ENCODE data around the gene CACNA1D.
A peak's percentile ranks its signal among the peaks of the same experiment; 100 is the strongest.
"Not testable (repeated sequence)": the region's sequence is repeated elsewhere in the genome, so short reads cannot be mapped to it uniquely, and the experiment has no call there.

Gene CACNA1D

DNA sequence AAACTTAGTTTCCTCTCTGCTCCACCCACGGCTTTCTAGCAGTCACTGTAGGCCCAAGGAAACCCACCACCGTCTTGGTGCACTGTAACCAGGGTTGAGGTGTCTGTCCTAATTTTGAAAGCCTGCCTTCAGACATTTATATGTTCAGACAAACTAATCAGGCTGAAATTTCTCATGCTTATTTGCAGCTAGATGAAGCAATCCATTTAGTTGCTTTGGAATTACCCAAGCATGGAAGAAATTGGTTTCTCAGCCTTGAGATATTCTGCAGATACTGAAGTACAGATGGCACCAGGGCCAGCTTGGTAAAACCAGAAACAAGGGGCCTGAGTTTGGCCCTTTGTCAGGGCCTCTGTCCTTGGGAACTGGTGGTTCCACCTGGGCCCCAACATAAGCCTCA, 105.4 kb downstream of the CACNA1D start:
- DNase-seq (ENCODE audit: low read depth, low spot score), result no peak
- no peak overlapping the region for H3K27ac ChIP-seq

DNA sequence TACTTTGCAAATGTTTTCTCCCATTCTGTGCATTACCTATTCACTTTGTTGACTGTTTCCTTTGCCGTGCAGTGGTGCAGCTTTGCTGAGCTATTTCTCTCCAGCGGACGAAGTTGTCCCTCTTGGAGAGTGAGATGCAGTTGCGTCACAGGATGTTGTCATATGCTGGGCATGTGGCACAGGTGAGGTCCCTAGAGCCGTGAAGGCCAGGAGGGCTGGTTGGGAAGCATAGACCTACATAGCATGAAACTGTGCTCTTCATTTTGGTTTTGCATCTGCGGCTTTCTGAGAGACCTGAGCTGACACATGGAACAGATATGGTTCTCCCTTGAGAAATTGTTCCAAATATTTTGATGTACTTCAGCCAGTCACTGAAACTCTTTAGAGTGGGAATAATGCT, 108.5 kb downstream of the CACNA1D start:
- no peak for DNase-seq (ENCODE audit: low read depth, low spot score)
- no peak overlapping the region for H3K27ac ChIP-seq

- H3K27ac ChIP-seq, result no peak overlapping the region
- DNase-seq (ENCODE audit: low read depth, low spot score), result no peak
These were observed 109.8 kb downstream of the CACNA1D start for GRCh38 chr3:53604232-53604631.

- no peak for DNase-seq (ENCODE audit: low read depth, low spot score)
- no peak overlapping the region for H3K27ac ChIP-seq
These were observed 112.4 kb downstream of the CACNA1D start for GRCh38 chr3:53606793-53607192.

DNA sequence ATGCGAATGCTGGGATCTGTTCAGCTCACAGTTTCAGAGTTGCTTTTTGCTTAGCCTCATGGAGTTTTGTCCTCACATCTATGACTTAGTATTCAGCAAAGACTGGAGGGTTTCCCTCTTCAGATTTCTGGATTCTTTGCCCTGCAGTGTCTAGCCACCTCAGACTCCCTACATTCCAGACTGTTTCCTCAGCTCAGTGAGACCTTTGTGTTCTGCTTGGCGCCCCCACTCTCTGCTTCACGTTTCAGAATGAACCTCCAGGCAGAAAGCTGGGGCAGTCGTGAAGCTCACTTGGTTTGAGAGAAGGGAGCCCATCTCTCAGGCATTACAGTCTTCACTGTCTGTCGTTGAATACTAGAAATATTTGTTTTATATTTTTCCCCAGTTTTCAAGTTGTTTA, 118.1 kb downstream of the CACNA1D start:
- DNase-seq (ENCODE audit: low read depth, low spot score), result no peak
- no peak overlapping the region for H3K27ac ChIP-seq

- no peak for DNase-seq (ENCODE audit: low read depth, low spot score)
- H3K27ac ChIP-seq, result no peak overlapping the region
These were observed 118.7 kb downstream of the CACNA1D start for GRCh38 chr3:53613125-53613524.

- no peak for DNase-seq (ENCODE audit: low read depth, low spot score)
These were observed 119.9 kb downstream of the CACNA1D start for GRCh38 chr3:53614307-53614706.

DNA sequence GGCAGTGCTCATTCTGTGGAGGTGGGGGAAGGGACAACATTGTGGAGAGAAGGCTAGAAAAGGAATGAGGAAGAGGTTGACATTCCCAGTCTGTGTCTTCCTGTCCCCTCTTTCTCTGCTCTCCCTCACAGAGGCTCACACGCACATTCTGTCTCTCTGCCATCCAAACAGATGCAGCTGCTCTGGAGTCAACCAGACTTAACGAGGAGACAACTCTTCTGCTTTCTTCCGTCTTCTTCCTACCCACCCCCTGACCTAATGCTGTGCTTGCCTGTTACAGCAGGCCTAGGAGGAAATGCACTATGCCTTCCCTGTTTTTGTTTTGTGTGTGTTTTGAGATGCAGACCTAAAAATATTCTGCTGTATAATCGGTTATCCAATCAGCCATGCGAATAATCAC, 121.9 kb downstream of the CACNA1D start:
- H3K27ac ChIP-seq, result no peak overlapping the region
- DNase-seq (ENCODE audit: low read depth, low spot score), result no peak

More at GRCh38 chr3:53614307-53614706, 119.9 kb downstream of the CACNA1D start:
- H3K27ac ChIP-seq, result no peak overlapping the region

DNA sequence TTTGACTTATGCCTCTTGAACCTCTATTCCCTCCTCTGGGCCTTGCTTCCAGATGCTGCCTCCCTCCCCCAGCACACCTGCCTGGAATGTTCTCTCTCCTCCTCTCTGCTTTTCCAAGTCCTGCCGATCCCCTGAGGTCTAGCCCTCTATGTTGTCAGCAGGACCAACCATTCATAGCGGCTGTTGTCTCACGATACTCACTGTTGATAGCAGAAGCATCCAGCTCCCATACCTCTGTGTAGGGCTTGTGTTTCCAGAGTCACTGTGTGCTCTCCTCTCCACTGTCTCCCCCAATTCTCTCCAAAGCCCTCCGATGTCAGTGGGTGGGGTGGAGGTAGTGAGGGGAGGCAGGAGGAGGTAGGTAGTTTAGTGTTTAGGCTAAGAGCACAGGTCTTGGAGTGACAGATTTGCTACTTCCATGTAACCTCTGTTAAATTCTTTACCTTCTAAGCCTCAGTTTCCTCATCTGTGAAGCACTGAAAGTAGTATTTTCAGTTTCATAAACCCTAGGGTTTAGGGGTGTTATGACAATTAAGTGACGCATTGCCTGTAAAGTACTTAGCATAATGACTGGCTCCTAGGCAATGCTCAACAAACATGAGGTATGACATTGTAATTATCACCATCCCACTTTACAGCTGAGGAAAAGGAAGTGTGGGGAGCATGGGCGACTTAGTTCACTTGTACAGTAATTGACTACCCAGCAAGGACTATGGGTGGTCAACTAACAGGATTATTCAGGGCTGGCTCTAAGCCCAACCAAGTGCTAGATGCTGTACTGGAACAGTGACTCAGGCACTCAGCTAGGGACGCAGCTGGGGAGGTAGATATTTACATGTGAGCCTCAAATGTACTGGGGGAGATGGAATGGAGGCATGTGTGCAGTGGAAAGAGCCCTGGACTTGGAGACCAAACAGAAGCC, 122.8 kb downstream of the CACNA1D start:
- H3K27ac ChIP-seq, result no peak overlapping the region
- DNase-seq (ENCODE audit: low read depth, low spot score), result no peak

DNA sequence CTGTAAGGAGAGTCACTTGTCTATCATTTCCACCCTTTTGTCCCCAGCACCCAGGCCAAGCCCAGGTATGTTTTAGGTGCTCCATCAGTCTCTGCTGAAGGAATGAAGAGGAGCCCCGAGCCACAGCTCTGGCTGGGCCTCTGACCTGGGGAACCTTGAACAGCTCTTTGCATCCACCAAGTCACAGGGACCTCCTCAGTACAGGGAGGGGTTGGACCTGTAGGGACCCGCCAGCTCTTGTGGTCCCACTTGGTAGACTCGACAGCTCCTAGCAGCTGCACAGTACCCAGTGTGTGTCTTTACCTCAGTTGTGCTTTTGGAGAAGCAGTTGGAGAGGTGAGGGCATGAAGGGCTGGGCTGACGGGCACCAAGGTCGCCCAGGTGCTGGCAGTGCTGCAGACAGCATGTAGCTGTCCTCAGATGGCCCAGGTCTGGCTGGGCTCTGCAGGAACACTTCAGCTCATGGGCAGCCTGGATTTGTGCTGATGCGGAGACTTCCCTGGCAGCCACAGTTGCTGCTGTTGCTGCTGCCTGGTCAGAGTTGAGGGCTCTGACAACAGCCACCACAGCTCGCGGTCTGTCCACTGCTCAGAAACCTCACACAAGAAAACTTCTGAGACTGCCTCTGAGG, 123.6 kb downstream of the CACNA1D start:
- no peak for DNase-seq (ENCODE audit: low read depth, low spot score)
- H3K27ac ChIP-seq, result no peak overlapping the region

DNA sequence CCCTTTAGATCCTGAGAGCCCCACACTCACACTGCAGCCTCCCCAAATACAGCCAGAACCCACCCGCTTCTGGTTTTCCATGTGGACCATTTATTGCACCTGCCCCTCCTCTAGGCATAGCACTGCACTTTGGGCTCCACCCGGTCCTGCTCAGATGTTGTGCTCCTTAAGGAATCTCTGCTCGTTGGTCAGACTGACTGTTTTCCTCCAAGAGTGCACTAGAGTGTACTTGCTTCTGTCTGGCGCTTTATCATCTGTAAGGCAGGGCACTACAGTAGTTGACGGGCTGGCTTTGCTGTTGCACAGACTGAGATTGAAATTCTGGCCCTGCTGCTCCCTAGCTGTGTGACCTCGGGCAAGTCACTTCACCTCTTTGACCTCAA, 124.1 kb downstream of the CACNA1D start:
- no peak for DNase-seq (ENCODE audit: low read depth, low spot score)
- no peak overlapping the region for H3K27ac ChIP-seq

DNA sequence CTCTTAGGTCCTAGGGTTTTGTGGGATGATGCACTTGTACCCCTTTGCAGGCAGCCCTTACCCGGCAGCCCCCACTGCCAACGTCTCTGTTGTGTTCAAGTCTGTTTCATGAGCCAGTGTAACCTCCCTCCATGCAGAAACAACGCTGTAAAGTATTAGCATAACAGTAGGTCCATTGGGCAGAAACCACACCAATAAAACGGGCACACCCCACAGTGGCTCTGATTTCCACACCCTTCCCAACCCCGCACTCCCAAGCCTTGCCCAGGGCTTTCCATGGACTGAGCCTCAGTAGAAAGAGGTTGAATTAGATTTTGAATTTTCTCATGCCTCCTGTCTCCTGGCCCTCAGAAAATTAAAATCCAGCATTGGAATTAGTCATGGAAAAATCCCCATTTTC, 124.5 kb downstream of the CACNA1D start:
- DNase-seq (ENCODE audit: low read depth, low spot score), result no peak
- H3K27ac ChIP-seq, result no peak overlapping the region

DNA sequence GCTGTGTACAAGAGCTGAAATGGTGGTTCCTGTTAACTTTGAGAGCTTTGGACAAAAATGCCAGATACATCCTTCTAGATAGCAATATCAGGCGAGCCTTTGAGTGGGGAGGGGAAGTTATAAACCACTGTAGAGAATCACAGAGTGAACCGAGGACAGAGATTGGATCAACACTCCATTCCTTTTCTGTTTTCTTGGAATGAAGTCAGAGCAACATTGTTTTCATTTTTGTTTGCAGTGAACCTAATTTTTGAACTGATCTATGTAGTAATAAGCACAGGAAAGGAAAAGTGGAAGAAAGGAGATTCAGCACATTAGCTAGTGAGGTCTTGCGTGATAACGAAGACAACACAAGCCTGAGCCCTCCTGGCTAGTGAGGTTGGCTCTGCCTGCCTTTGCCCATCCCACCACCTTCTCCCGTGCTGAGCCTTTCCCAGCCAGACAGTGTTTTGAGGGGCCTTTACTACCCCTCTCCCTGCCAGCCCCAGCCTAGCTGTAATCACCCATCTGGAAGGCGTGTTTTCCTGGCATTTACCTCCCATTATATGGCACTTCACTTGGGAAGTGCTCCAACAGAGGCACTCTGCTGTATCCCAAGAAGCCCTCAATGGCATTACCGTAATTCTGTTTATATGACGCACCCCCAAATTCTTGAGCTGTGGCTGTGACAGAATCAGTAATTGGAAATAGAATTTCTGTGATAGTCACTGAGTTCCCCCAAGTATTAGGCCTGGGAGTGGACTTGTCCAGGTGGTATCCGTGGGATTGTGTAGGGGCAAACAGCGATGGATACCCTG, 129.8 kb downstream of the CACNA1D start:
- no peak for DNase-seq (ENCODE audit: low read depth, low spot score)
- no peak overlapping the region for H3K27ac ChIP-seq

GRCh38 chr3:53626876-53627275, 132.5 kb downstream of the CACNA1D start:
- DNase-seq (ENCODE audit: low read depth, low spot score), result no peak
- H3K27ac ChIP-seq, result no peak overlapping the region

DNA sequence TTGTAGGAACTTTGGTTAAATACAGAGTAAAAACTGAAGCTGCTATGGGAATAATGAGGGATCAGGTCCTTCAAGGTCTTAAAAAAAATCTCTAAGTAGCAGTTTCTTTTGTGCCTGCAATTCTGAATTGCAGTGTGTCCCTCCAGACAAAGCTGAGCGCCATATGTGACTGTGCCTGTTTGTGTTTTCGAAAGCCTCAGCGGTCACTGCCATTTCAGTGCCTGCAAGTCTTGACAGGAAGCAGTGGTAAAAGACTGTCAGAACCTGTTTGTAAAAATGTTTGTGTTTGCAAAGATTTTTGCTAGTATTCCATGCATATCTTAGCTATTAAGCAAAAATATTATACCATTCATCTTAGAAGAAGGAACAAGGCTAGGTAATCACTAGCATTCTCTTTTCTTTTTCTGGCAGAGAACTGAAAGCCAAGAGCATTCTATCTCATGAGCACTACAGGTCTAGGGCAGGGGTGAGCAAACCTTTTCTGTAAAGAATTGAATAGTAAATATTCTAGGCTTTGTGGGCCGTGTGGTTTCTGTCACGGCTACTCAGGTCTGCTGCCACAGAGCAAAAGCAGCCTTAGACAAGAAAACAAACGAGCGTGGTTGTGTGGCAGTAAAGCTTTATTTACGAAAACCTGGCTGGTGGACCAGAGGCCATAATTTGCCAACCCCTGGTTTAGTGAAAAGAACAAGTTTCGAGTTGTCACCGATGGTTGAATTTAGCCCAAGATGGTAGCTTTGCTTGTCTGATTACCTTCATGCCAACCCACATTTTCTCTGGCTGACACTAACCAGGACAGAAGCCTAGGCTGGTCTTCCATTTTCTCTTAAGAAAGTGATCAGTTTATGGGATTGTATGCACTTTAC, 134.4 kb downstream of the CACNA1D start:
- no peak overlapping the region for H3K27ac ChIP-seq
- DNase-seq (ENCODE audit: low read depth, low spot score), result peak; percentile 22

DNA sequence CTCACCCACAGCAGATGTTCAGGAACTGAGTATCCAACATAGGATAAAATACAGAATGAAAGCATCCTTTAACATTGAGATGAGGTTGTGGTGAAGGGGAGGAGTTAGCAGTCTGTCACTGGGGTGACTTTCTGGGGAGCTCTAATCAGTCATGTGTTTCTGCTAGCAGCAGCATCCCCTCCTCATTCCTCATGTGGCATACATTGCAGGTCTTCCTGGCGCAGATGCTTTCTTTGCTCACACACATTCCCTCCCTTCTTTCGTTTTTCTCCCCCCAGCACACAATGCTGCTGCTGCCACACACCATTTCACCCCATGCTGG, 135.0 kb downstream of the CACNA1D start:
- H3K27ac ChIP-seq, result no peak overlapping the region
- DNase-seq (ENCODE audit: low read depth, low spot score), result no peak

GRCh38 chr3:53630547-53630946, 136.1 kb downstream of the CACNA1D start:
- peak; percentile 26 for DNase-seq (ENCODE audit: low read depth, low spot score)
- H3K27ac ChIP-seq, result no peak overlapping the region

GRCh38 chr3:53633197-53633787, 138.9 kb downstream of the CACNA1D start:
- DNase-seq (ENCODE audit: low read depth, low spot score), result no peak
- no peak overlapping the region for H3K27ac ChIP-seq

DNA sequence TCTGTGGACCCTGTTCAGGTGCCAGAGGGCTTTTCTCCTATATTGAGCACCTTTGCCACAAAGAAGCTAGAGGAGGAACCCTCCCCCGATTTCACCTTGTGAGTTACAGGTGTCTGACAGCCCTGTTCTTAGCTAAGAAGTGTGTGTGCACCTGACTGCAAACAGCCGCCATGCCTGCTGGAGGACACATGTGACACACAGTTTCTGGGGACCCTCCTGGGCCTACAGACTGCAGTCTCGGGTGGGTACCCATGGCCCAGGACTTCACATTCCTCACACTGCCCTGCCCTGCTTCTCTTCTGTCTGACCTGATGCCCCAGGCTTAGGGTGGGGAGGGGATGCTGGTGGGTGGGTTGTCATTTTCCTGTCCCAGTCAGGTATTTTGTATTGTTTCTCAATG, 140.6 kb downstream of the CACNA1D start:
- no peak overlapping the region for H3K27ac ChIP-seq
- no peak for DNase-seq (ENCODE audit: low read depth, low spot score)

DNA sequence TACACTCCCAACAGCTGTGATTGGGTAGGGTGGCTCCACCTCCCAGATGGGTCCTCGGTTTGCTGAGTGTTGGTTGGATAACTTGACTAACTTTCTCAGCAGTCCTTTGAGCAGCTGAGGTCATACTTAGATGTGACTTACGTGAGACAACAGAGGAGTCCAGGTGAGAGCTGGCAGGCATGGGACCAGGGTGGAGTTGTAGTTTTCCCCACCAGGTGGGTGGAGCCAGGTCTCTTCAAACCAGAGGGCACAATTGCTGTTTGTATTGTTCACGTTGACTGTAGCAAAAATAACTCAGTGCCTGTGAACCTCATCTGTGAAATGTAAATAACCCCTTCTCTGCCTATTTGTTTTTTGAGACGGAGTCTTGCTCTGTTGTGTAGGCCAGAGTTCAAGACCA, 144.4 kb downstream of the CACNA1D start:
- not testable (repeated sequence) for H3K27ac ChIP-seq; DNase-seq (ENCODE audit: low read depth, low spot score)
